Endothelial cell of umbilical vein (primary cell): Measurements from ENCODE around the gene SARS1. TPM values are rescaled to one million over a fixed set of nuclear protein-coding genes. Genes with fewer than 3 reads are reported as not detected.

Experiments
- BruUV-seq: library from RNA; stranded (reverse); fragments of 400-500 nt; replicated peaks from 2 replicates; lab custom pipeline; 2021; lab: Mats Ljungman, UMichigan
- CTCF ChIA-PET: fragments of 300-600, 350-600 bp; sonication (Branson Sonifier 250); formaldehyde crosslinking; loops from one replicate; lab custom pipeline; 2021; ENCODE audit warnings: antibody characterized with exemption, inconsistent platforms; lab: Charles Lee
- POLR2A ChIA-PET: fragments of 300-600, 350-600 bp; sonication (Branson Sonifier 250); formaldehyde crosslinking; loops from one replicate; lab custom pipeline; 2021; ENCODE audit warnings: antibody characterized with exemption, inconsistent platforms; lab: Charles Lee
- DNase-seq: peaks from one replicate; pipeline ENCODE4 v3.0.0-alpha.2; 2011; ENCODE audit warnings: low read depth, low spot score
- FAIRE-seq: peaks from 2 replicates; lab custom pipeline; 2011; peaks lifted over from hg19 to GRCh38; lab: Jason Lieb, UNC
- H2AFZ ChIP-seq: 2 replicates; pipeline ENCODE4 v1.6.0; 2012; ENCODE audit warnings: low read depth, low read length, control low read depth, inconsistent platforms
- H3K27ac ChIP-seq: 2 replicates; pipeline ENCODE4 v1.5.1; 2011; ENCODE audit warnings: low read depth, mild to moderate bottlenecking, control low read depth, low read length, moderate library complexity; ENCODE audit not compliant: insufficient read depth
- H3K27me3 ChIP-seq, 2 experiments: 2 replicates each; pipeline versions ENCODE4 v1.6.0 to v1.6.1; 2011; ENCODE audit warnings: low read length in 2 of 2, mixed read lengths in 1 of 2; ENCODE audit not compliant: control insufficient read depth in 2 of 2, insufficient read depth in 2 of 2
- H3K36me3 ChIP-seq, 2 experiments: 2 replicates in 1 of 2; 3 replicates in 1 of 2; pipeline ENCODE4 v1.5.1; 2011; ENCODE audit warnings: low read length in 2 of 2, mild to moderate bottlenecking in 1 of 2, moderate library complexity in 1 of 2; ENCODE audit not compliant: control insufficient read depth in 2 of 2, insufficient read depth in 2 of 2; ENCODE audit errors: extremely low read depth in 1 of 2
- H3K4me1 ChIP-seq: 3 replicates; pipeline ENCODE4 v1.5.1; 2011; ENCODE audit warnings: mild to moderate bottlenecking, low read length; ENCODE audit not compliant: control insufficient read depth, insufficient read depth; ENCODE audit errors: extremely low read depth
- H3K4me2 ChIP-seq: 2 replicates; pipeline ENCODE4 v1.6.1; 2011; ENCODE audit warnings: low read length, control low read depth, mixed read lengths; ENCODE audit not compliant: insufficient read depth
- H3K4me3 ChIP-seq, 3 experiments: fragments of 200-600 bp in 1 of 3; sonication (generic), shearing (Covaris generic) in 1 of 3; replicated peaks in 1 of 3; 2 replicates each; pipeline ENCODE4 v1.5.1; 2011 to 2016; ENCODE audit warnings: control low read depth in 3 of 3, low read length in 3 of 3, mild to moderate bottlenecking in 2 of 3, inconsistent platforms in 1 of 3, low read depth in 1 of 3, moderate library complexity in 1 of 3; ENCODE audit not compliant: insufficient read depth in 1 of 3
- H3K79me2 ChIP-seq: 2 replicates; pipeline ENCODE4 v1.6.0; 2012; ENCODE audit warnings: low read length, inconsistent platforms; ENCODE audit not compliant: control insufficient read depth, insufficient read depth
- H3K9ac ChIP-seq: replicated peaks from 2 replicates; pipeline ENCODE3; 2011; ENCODE audit warnings: low read length, control low read depth; ENCODE audit not compliant: insufficient read depth; ENCODE audit errors: extremely low read depth
- H3K9me1 ChIP-seq: replicated peaks from 3 replicates; pipeline ENCODE4 v1.6.0; 2011; ENCODE audit warnings: mild to moderate bottlenecking, low read length; ENCODE audit not compliant: control insufficient read depth, insufficient read depth; ENCODE audit errors: extremely low read depth
- H3K9me3 ChIP-seq: replicated peaks from 2 replicates; pipeline ENCODE4 v1.5.1; 2012; ENCODE audit warnings: low read length, inconsistent platforms; ENCODE audit not compliant: control insufficient read depth, insufficient read depth
- H4K20me1 ChIP-seq: replicated peaks from 2 replicates; pipeline ENCODE3; 2011; ENCODE audit warnings: mild to moderate bottlenecking, low read length; ENCODE audit not compliant: control insufficient read depth, insufficient read depth; ENCODE audit errors: extremely low read depth
- CTCF ChIP-seq, 2 donors: IDR thresholded peaks; 1 replicate in 1 of 2; 2 replicates in 1 of 2; pipeline ENCODE4 v1.5.1; 2011; ENCODE audit warnings: low read length in 2 of 2, mild to moderate bottlenecking in 2 of 2, moderate library complexity in 2 of 2, control low read depth in 1 of 2, inconsistent platforms in 1 of 2, low read depth in 1 of 2; ENCODE audit not compliant: insufficient read depth in 1 of 2; ENCODE audit errors: extremely low read depth in 1 of 2
- EZH2 ChIP-seq: IDR thresholded peaks from 2 replicates; pipeline ENCODE4 v1.6.1; 2012; ENCODE audit warnings: borderline replicate concordance, low read depth, mild to moderate bottlenecking, moderate library complexity, low read length, inconsistent platforms; ENCODE audit not compliant: severe bottlenecking
- FOS ChIP-seq: IDR thresholded peaks from 2 replicates; pipeline ENCODE4 v1.6.1; 2011; ENCODE audit warnings: mild to moderate bottlenecking, low read length, moderate library complexity, borderline replicate concordance; ENCODE audit not compliant: insufficient read depth
- GATA2 ChIP-seq: IDR thresholded peaks from 2 replicates; pipeline ENCODE4 v1.7.0; 2011; ENCODE audit warnings: low read depth, mild to moderate bottlenecking, moderate library complexity, mixed read lengths, low read length; ENCODE audit not compliant: insufficient read length, insufficient read depth
- JUN ChIP-seq: IDR thresholded peaks from 2 replicates; pipeline ENCODE4 v1.6.1; 2011; ENCODE audit warnings: borderline replicate concordance, low read depth; ENCODE audit not compliant: insufficient read length, insufficient read depth
- MAX ChIP-seq: IDR thresholded peaks from 2 replicates; pipeline ENCODE4 v1.6.1; 2011; ENCODE audit not compliant: insufficient read depth, insufficient read length
- MYC ChIP-seq: IDR thresholded peaks from one replicate; pipeline ENCODE4 v1.6.1; 2011; ENCODE audit warnings: mild to moderate bottlenecking, low read depth, low read length
- POLR2A ChIP-seq: IDR thresholded peaks from 2 replicates; pipeline ENCODE4 v1.6.1; 2012; ENCODE audit warnings: low read depth, mild to moderate bottlenecking, control low read depth, low read length
- POLR2AphosphoS5 ChIP-seq: IDR thresholded peaks from 2 replicates; pipeline ENCODE4 v1.6.1; 2012; ENCODE audit warnings: low read depth, mild to moderate bottlenecking, control low read depth, low read length, moderate library complexity; ENCODE audit not compliant: insufficient read depth
- dilution Hi-C: fragments of 300-500 bp; cut with MboI; formaldehyde crosslinking; loops from one replicate; pipeline ENCODE4 v1.15.0; 2019; ENCODE audit warnings: low sequenced_read_pairs; ENCODE audit not compliant: extremely low pct_ligation_motif_present
- intact Hi-C: fragments of 100-400 bp; cut with micrococcal nuclease; formaldehyde crosslinking; loops from one replicate; pipeline ENCODE4 v1.10.0; 2022
- polyA plus RNA-seq, 4 experiments: library from polyadenylated mRNA; depleted of rRNA in 3 of 4; stranded (reverse) in 3 of 4; unstranded in 1 of 4; fragments of >200 nt; gene quantifications; 2 replicates each; pipeline versions ENCODE4 v1.2.1 to v1.2.3, GENCODE V29; 2011 to 2012; ENCODE audit warnings: missing spikeins in 1 of 4
- total RNA-seq: library from RNA; stranded (reverse); gene quantifications from 2 replicates; pipeline ENCODE4 v1.2.3, GENCODE V29; 2021

SARS1 gene
- total and polyA plus RNA-seq, 2 donors (not counting 3 experiments of a cell fraction or from before 2014, with no cell fraction given): 110 to 178 TPM

- Histone ChIP-seq H3K4me1 (no peaks in the 10 kb centered on the region), H3K9ac (no peak overlapping the region), H3K4me2 (no peak overlapping the region), H3K27ac (no peak overlapping the region), H3K4me3 (no peak overlapping the region), H3K9me1 (no peaks in the 10 kb centered on the region), H3K36me3 (peaks cover 38 to 41% of the 10 kb centered on the region in 2 experiments), H3K79me2 (peaks cover 9% of the 10 kb centered on the region), H4K20me1 (no peaks in the 10 kb centered on the region), H3K9me3 (no peaks in the 10 kb centered on the region), H2AFZ (no peak overlapping the region), H3K27me3 (no peaks in the 10 kb centered on the region)
- no peak for DNase-seq
- no peak for FAIRE-seq
- TF ChIP-seq FOS (no peak), POLR2A (no peak), POLR2AphosphoS5 (no peak), GATA2 (no peak), MYC (no peak), EZH2 (no peak), CTCF (IDR thresholded peaks at IDR 0.05; ENCODE audit: extremely low read depth in 1 of 2, insufficient read depth in 1 of 2, low read depth in 1 of 2, low read length in 2 of 2) (no peak), JUN (no peak), MAX (no peak)
- no TSS peak for BruUV-seq
- CTCF ChIA-PET: interaction anchor here (0.7 to 1.5 kb wide), 3 partner anchors 31 to 172 kb away, joined by 3 to 4 read pairs (median 4); no protein-coding TSS in a partner anchor
- intact Hi-C loops: no loop called here
- dilution Hi-C loops: no loop called here
- POLR2A ChIA-PET: no interaction called here
Measured at GRCh38 chr1:109231066-109231465, 17.3 kb downstream of the SARS1 start.
